IMR-90 (cell line): ENCODE results near the gene ST6GALNAC3. TPM values are rescaled to one million over a fixed set of nuclear protein-coding genes. Genes with fewer than 3 reads are reported as not detected.

Source experiments
- ATAC-seq: fragments of 200-7000 bp; cut with Tn5 transposase; 2 replicates; pipeline ENCODE4 v1.9.1; 2020; ENCODE audit warnings: low read depth, mild to moderate bottlenecking, moderate library complexity
- BruUV-seq: library from RNA; stranded (reverse); fragments of 400-500 nt; replicated peaks from 2 replicates; lab custom pipeline; 2021; lab: Mats Ljungman, UMichigan
- CTCF ChIA-PET: fragments of 300-600 bp; formaldehyde crosslinking; extraction: SDS; loops from one replicate; lab custom pipeline; 2021; ENCODE audit warnings: antibody characterized with exemption; lab: Yijun Ruan, JAX
- POLR2A ChIA-PET: fragments of 300-600 bp; sonication (Branson Sonifier 250); formaldehyde crosslinking; loops from one replicate; lab custom pipeline; 2022; ENCODE audit warnings: antibody characterized with exemption; ENCODE audit not compliant: unreplicated experiment; lab: Charles Lee
- DNase-seq: peaks from one replicate; pipeline ENCODE4 v3.0.0; 2013
- H2AFZ ChIP-seq: replicated peaks from 2 replicates; pipeline ENCODE3; 2013; ENCODE audit warnings: low read length, mild to moderate bottlenecking; ENCODE audit not compliant: poor library complexity
- H2AK5ac ChIP-seq: 2 replicates; pipeline ENCODE4 v1.6.1; 2013; ENCODE audit warnings: low read depth, low read length, inconsistent platforms
- H2AK9ac ChIP-seq: replicated peaks from 2 replicates; pipeline ENCODE3; 2013; ENCODE audit warnings: mild to moderate bottlenecking, low read depth, low read length, moderate library complexity; ENCODE audit not compliant: poor library complexity
- H2BK120ac ChIP-seq: 2 replicates; pipeline ENCODE4 v1.6.1; 2013; ENCODE audit warnings: low read depth, low read length, inconsistent platforms
- H2BK15ac ChIP-seq: 3 replicates; pipeline ENCODE4 v1.6.1; 2013; ENCODE audit warnings: low read depth, low read length, inconsistent platforms
- H2BK20ac ChIP-seq: 2 replicates; pipeline ENCODE4 v1.6.1; 2013; ENCODE audit warnings: low read depth, mild to moderate bottlenecking, inconsistent platforms, low read length, moderate library complexity
- H2BK5ac ChIP-seq: 2 replicates; pipeline ENCODE4 v1.6.1; 2013; ENCODE audit warnings: mild to moderate bottlenecking, low read depth, low read length, inconsistent platforms; ENCODE audit not compliant: poor library complexity, severe bottlenecking
- H3K14ac ChIP-seq: replicated peaks from 2 replicates; pipeline ENCODE4 v1.6.1; 2013; ENCODE audit warnings: low read depth, low read length, inconsistent platforms
- H3K18ac ChIP-seq: 2 replicates; pipeline ENCODE4 v1.6.1; 2013; ENCODE audit warnings: low read depth, low read length, control low read depth
- H3K23ac ChIP-seq: 2 replicates; pipeline ENCODE4 v1.6.1; 2013; ENCODE audit warnings: low read depth, low read length, inconsistent platforms
- H3K27ac ChIP-seq: 2 replicates; pipeline ENCODE4 v1.5.1; 2013; ENCODE audit warnings: mild to moderate bottlenecking, control low read depth, low read length; ENCODE audit not compliant: insufficient read depth
- H3K27me3 ChIP-seq: 2 replicates; pipeline ENCODE4 v1.6.1; 2013; ENCODE audit warnings: low read length; ENCODE audit not compliant: control insufficient read depth, insufficient read depth
- H3K36me3 ChIP-seq: 2 replicates; pipeline ENCODE4 v1.6.1; 2013; ENCODE audit warnings: low read length, mixed read lengths; ENCODE audit not compliant: control insufficient read depth, insufficient read depth
- H3K4ac ChIP-seq: 2 replicates; pipeline ENCODE4 v1.6.1; 2013; ENCODE audit warnings: low read depth, low read length, inconsistent platforms
- H3K4me1 ChIP-seq: 2 replicates; pipeline ENCODE4 v1.6.1; 2013; ENCODE audit warnings: low read length, mixed read lengths; ENCODE audit not compliant: control insufficient read depth, insufficient read depth
- H3K4me2 ChIP-seq: 2 replicates; pipeline ENCODE4 v1.6.1; 2013; ENCODE audit warnings: low read depth, mild to moderate bottlenecking, control low read depth, low read length, moderate library complexity
- H3K4me3 ChIP-seq: 2 replicates; pipeline ENCODE4 v1.5.1; 2013; ENCODE audit warnings: low read depth, mild to moderate bottlenecking, control low read depth, low read length, moderate library complexity; ENCODE audit not compliant: insufficient read depth
- H3K56ac ChIP-seq: 2 replicates; pipeline ENCODE4 v1.6.1; 2013; ENCODE audit warnings: low read length, inconsistent platforms; ENCODE audit not compliant: insufficient read depth; ENCODE audit errors: extremely low read depth
- H3K79me1 ChIP-seq, 2 experiments: 2 replicates each; pipeline ENCODE4 v1.6.1; 2013; ENCODE audit warnings: low read length in 2 of 2, inconsistent platforms in 1 of 2, low read depth in 1 of 2
- H3K9ac ChIP-seq: 2 replicates; pipeline ENCODE4 v1.6.1; 2013; ENCODE audit warnings: low read depth, low read length, control low read depth
- H3K9me1 ChIP-seq: 2 replicates; pipeline ENCODE4 v1.6.1; 2013; ENCODE audit warnings: low read length, inconsistent platforms; ENCODE audit not compliant: insufficient read depth
- H3K9me3 ChIP-seq: 2 replicates; pipeline ENCODE4 v1.6.1; 2013; ENCODE audit warnings: low read length; ENCODE audit not compliant: control insufficient read depth, insufficient read depth
- H4K20me1 ChIP-seq: 2 replicates; pipeline ENCODE4 v1.6.1; 2013; ENCODE audit warnings: low read length, inconsistent platforms; ENCODE audit not compliant: insufficient read depth
- H4K5ac ChIP-seq: 2 replicates; pipeline ENCODE4 v1.6.1; 2013; ENCODE audit warnings: mild to moderate bottlenecking, low read depth, low read length, control low read depth
- H4K8ac ChIP-seq, 2 experiments: 2 replicates each; pipeline ENCODE4 v1.6.1; 2013; ENCODE audit warnings: low read depth in 2 of 2, low read length in 2 of 2, control low read depth in 1 of 2, inconsistent platforms in 1 of 2
- H4K91ac ChIP-seq: 2 replicates; pipeline ENCODE4 v1.6.1; 2013; ENCODE audit warnings: low read depth, low read length, inconsistent platforms; ENCODE audit not compliant: insufficient read depth
- CEBPB ChIP-seq: IDR thresholded peaks from 2 replicates; pipeline ENCODE4 v1.6.1; 2012; ENCODE audit warnings: low read depth, low read length, improper control_type of control experiment
- RFX5 ChIP-seq: IDR thresholded peaks from 2 replicates; pipeline ENCODE4 v1.8.0; 2012; ENCODE audit warnings: low read depth, mild to moderate bottlenecking, low read length, moderate library complexity
- WGBS, 2 experiments: methylation state at CpG; one replicate each; pipeline versions ENCODE4 v1.1.5 to v1.1.7; 2013; ENCODE audit warnings: missing lambda C conversion rate in 2 of 2; ENCODE audit not compliant: insufficient read length in 1 of 2; ENCODE audit errors: extremely low coverage in 2 of 2; 5-methylcytosine and 5-hydroxymethylcytosine counted together
- dilution Hi-C: fragments of 300-500 bp; cut with HindIII; formaldehyde crosslinking; loops from one replicate; pipeline ENCODE4 v1.14.3; 2018; ENCODE audit warnings: low sequenced_read_pairs; ENCODE audit not compliant: unreplicated experiment
- in situ Hi-C: fragments of 300-500 bp; cut with MboI; formaldehyde crosslinking; loops from 3 replicates; pipeline ENCODE4 v1.14.3; 2019; ENCODE audit warnings: low sequenced_read_pairs, inconsistent platforms, mixed read lengths
- intact Hi-C: fragments of 100-400 bp; cut with micrococcal nuclease; formaldehyde crosslinking; loops from 2 replicates; pipeline ENCODE4 v1.10.0; 2022
- polyA plus RNA-seq, 3 experiments: library from polyadenylated mRNA; depleted of rRNA; stranded (reverse); fragments of >200 nt; gene quantifications; 2 replicates each; pipeline ENCODE4 v1.2.3, GENCODE V29; 2012; ENCODE audit warnings: low replicate concordance in 1 of 3
- total RNA-seq: library from RNA; depleted of rRNA; stranded (reverse); fragments of >200 nt; gene quantifications from 2 replicates; pipeline ENCODE4 v1.2.3, GENCODE V29; 2012

Gene ST6GALNAC3
- total and polyA plus RNA-seq, 2 of the 4 experiments (the other 2 are of a cell fraction) = 0.65 to 1.3 TPM

GRCh38 chr1:76287917-76288316, 213.4 kb downstream of the ST6GALNAC3 start:
- DNase-seq = no peak
- no CpG with 5 or more reads among the region's 2 CpGs for WGBS, 2 experiments
- BruUV-seq = no TSS peak
- H3K4me3 ChIP-seq = no peak overlapping the region
- dilution Hi-C loops = no loop called here
- CTCF ChIA-PET = no interaction called here
- no peak overlapping the region for H3K14ac ChIP-seq
- no peaks in the 10 kb centered on the region for H3K4me1 ChIP-seq
- no peak overlapping the region for H2BK120ac ChIP-seq
- no peaks in the 10 kb centered on the region for H3K36me3 ChIP-seq
- no peak overlapping the region for H2AFZ ChIP-seq
- POLR2A ChIA-PET = no interaction called here
- no peak overlapping the region for H3K4ac ChIP-seq
- no peak overlapping the region for H2BK20ac ChIP-seq
- H3K9me3 ChIP-seq = no peaks in the 10 kb centered on the region
- no peaks in the 10 kb centered on the region for H3K79me1 ChIP-seq
- H2BK15ac ChIP-seq = no peak overlapping the region
- H4K5ac ChIP-seq = no peak overlapping the region
- no peak overlapping the region for H4K8ac ChIP-seq
- no peak overlapping the region for H2AK9ac ChIP-seq
- H3K4me2 ChIP-seq = no peak overlapping the region
- H4K20me1 ChIP-seq = no peaks in the 10 kb centered on the region
- no peak overlapping the region for H3K23ac ChIP-seq
- intact Hi-C loops = no loop called here
- no peak overlapping the region for H3K18ac ChIP-seq
- no peak overlapping the region for H4K91ac ChIP-seq
- no peak overlapping the region for H3K27ac ChIP-seq
- H3K9ac ChIP-seq = no peak overlapping the region
- H3K9me1 ChIP-seq = no peaks in the 10 kb centered on the region
- ATAC-seq = no peak
- no peak for TF ChIP-seq CEBPB
- TF ChIP-seq RFX5 = no peak
- no peaks in the 10 kb centered on the region for H3K27me3 ChIP-seq
- no peak overlapping the region for H2AK5ac ChIP-seq
- H3K56ac ChIP-seq = no peak overlapping the region
- H2BK5ac ChIP-seq = no peak overlapping the region
- in situ Hi-C loops = no loop called here
